H1 (cell line): ENCODE data around the gene HPCAL4. TPM values are rescaled to one million over a fixed set of nuclear protein-coding genes. Genes with fewer than 3 reads are reported as not detected.

Experiments
- CTCF ChIA-PET: fragments of 300-600 bp; sonication (Branson Sonifier 250); formaldehyde crosslinking; loops from one replicate; lab custom pipeline; 2021; ENCODE audit not compliant: partially characterized antibody; lab: Charles Lee
- POLR2A ChIA-PET: fragments of 300-600 bp; sonication (Branson Sonifier 250); formaldehyde crosslinking; loops from one replicate; lab custom pipeline; 2021; ENCODE audit warnings: inconsistent platforms; ENCODE audit not compliant: partially characterized antibody; lab: Charles Lee
- DNase-seq, 2 experiments: peaks; one replicate each; pipeline versions ENCODE4 v3.0.0 to v3.0.0-alpha.2; 2010 to 2022; ENCODE audit warnings: low spot score in 2 of 2, low read depth in 1 of 2, mixed read lengths in 1 of 2
- FAIRE-seq: peaks from 2 replicates; lab custom pipeline; 2011; peaks lifted over from hg19 to GRCh38; lab: Jason Lieb, UNC
- H2AFZ ChIP-seq: 2 replicates; pipeline ENCODE4 v1.8.1; 2012; ENCODE audit warnings: low read length, inconsistent platforms
- H2AK5ac ChIP-seq: 2 replicates; pipeline ENCODE4 v1.6.1; 2013; ENCODE audit warnings: low read depth, low read length
- H2BK120ac ChIP-seq: replicated peaks from 2 replicates; pipeline ENCODE3; 2013; ENCODE audit warnings: low read depth, low read length, inconsistent platforms
- H2BK12ac ChIP-seq: 2 replicates; pipeline ENCODE4 v1.6.1; 2013; ENCODE audit warnings: low read depth, low read length
- H2BK15ac ChIP-seq: 2 replicates; pipeline ENCODE4 v1.6.1; 2013; ENCODE audit warnings: low read length
- H2BK20ac ChIP-seq: 2 replicates; pipeline ENCODE4 v1.6.1; 2013; ENCODE audit warnings: low read length
- H2BK5ac ChIP-seq: 2 replicates; pipeline ENCODE4 v1.6.1; 2013; ENCODE audit warnings: low read depth, low read length
- H3K14ac ChIP-seq: 2 replicates; pipeline ENCODE4 v1.6.1; 2013; ENCODE audit warnings: inconsistent platforms; ENCODE audit not compliant: insufficient read length
- H3K18ac ChIP-seq: 2 replicates; pipeline ENCODE4 v1.6.1; 2013; ENCODE audit warnings: low read length; ENCODE audit errors: extremely low read depth
- H3K23ac ChIP-seq: 2 replicates; pipeline ENCODE4 v1.6.1; 2013; ENCODE audit warnings: inconsistent platforms; ENCODE audit not compliant: insufficient read length
- H3K23me2 ChIP-seq: 2 replicates; pipeline ENCODE4 v1.6.1; 2013; ENCODE audit warnings: low read depth, low read length
- H3K27ac ChIP-seq: 2 replicates; pipeline ENCODE4 v1.6.1; 2011; ENCODE audit warnings: low read depth, low read length, inconsistent platforms
- H3K27me3 ChIP-seq, 4 experiments: replicated peaks in 1 of 4; 1 replicate in 1 of 4; 2 replicates in 3 of 4; pipeline versions ENCODE4 v1.6.1 to v1.8.1; 2011 to 2013; ENCODE audit warnings: low read length in 3 of 4, mild to moderate bottlenecking in 3 of 4, inconsistent platforms in 2 of 4, mixed read lengths in 2 of 4, moderate library complexity in 1 of 4; ENCODE audit not compliant: control insufficient read depth in 3 of 4, insufficient read depth in 3 of 4; ENCODE audit errors: extremely low read depth in 1 of 4
- H3K36me3 ChIP-seq, 4 experiments: 2 replicates each; pipeline versions ENCODE4 v1.6.1 to v1.8.1; 2011 to 2013; ENCODE audit warnings: mild to moderate bottlenecking in 4 of 4, low read length in 3 of 4, moderate library complexity in 2 of 4, control low read depth in 1 of 4, inconsistent platforms in 1 of 4; ENCODE audit not compliant: insufficient read depth in 4 of 4, control insufficient read depth in 2 of 4
- H3K4ac ChIP-seq: replicated peaks from 2 replicates; pipeline ENCODE3; 2013; ENCODE audit warnings: low read length, low read depth, mixed read lengths, inconsistent platforms; ENCODE audit not compliant: insufficient read length
- H3K4me1 ChIP-seq, 4 experiments: replicated peaks in 1 of 4; 1 replicate in 1 of 4; 2 replicates in 3 of 4; pipeline versions ENCODE4 v1.6.1 to v1.8.1; 2011 to 2013; ENCODE audit warnings: low read length in 3 of 4, inconsistent platforms in 2 of 4, mixed read lengths in 1 of 4; ENCODE audit not compliant: insufficient read depth in 4 of 4, control insufficient read depth in 3 of 4
- H3K4me2 ChIP-seq, 2 experiments: 2 replicates each; pipeline versions ENCODE4 v1.6.1 to v1.8.1; 2011 to 2013; ENCODE audit warnings: low read depth in 2 of 2, low read length in 2 of 2, control low read depth in 1 of 2, inconsistent platforms in 1 of 2, mild to moderate bottlenecking in 1 of 2; ENCODE audit not compliant: insufficient read depth in 1 of 2
- H3K4me3 ChIP-seq, 4 experiments: fragments of 200-600, 300-600 bp in 1 of 4; sonication (generic), shearing (Covaris generic), sonication (Bioruptor Twin) in 1 of 4; 2 replicates each; pipeline versions ENCODE4 v1.5.1 to v1.8.1; 2011 to 2016; ENCODE audit warnings: low read length in 4 of 4, low read depth in 3 of 4, control low read depth in 2 of 4, inconsistent platforms in 2 of 4, mild to moderate bottlenecking in 2 of 4, mixed read lengths in 1 of 4, moderate library complexity in 1 of 4; ENCODE audit not compliant: insufficient read depth in 2 of 4; ENCODE audit errors: extremely low read depth in 1 of 4
- H3K56ac ChIP-seq: replicated peaks from 2 replicates; pipeline ENCODE3; 2013; ENCODE audit warnings: low read depth, mild to moderate bottlenecking, mixed read lengths, low read length, inconsistent platforms; ENCODE audit not compliant: insufficient read length
- H3K79me1 ChIP-seq: 2 replicates; pipeline ENCODE4 v1.6.1; 2013; ENCODE audit warnings: low read depth, low read length, control low read depth
- H3K79me2 ChIP-seq, 2 experiments: 2 replicates each; pipeline versions ENCODE4 v1.6.1 to v1.8.1; 2012 to 2013; ENCODE audit warnings: low read length in 2 of 2, mild to moderate bottlenecking in 2 of 2, inconsistent platforms in 1 of 2; ENCODE audit not compliant: insufficient read depth in 2 of 2, control insufficient read depth in 1 of 2
- H3K9ac ChIP-seq, 4 experiments: replicated peaks in 1 of 4; 1 replicate in 1 of 4; 2 replicates in 3 of 4; pipeline versions ENCODE4 v1.6.1 to v1.8.1; 2011 to 2013; ENCODE audit warnings: low read depth in 3 of 4, low read length in 3 of 4, control low read depth in 2 of 4, mild to moderate bottlenecking in 2 of 4, moderate library complexity in 2 of 4, inconsistent platforms in 1 of 4; ENCODE audit errors: extremely low read depth in 1 of 4
- H3K9me3 ChIP-seq, 2 experiments: 2 replicates each; pipeline versions ENCODE4 v1.6.1 to v1.8.1; 2012 to 2013; ENCODE audit warnings: mild to moderate bottlenecking in 2 of 2, moderate library complexity in 2 of 2, control low read depth in 1 of 2, inconsistent platforms in 1 of 2, low read depth in 1 of 2, low read length in 1 of 2, mixed read lengths in 1 of 2; ENCODE audit not compliant: insufficient read depth in 2 of 2
- H4K20me1 ChIP-seq, 2 experiments: replicated peaks in 1 of 2; 2 replicates each; pipeline versions ENCODE3 to v1.8.1; 2011 to 2013; ENCODE audit warnings: inconsistent platforms in 2 of 2, low read length in 2 of 2, mild to moderate bottlenecking in 1 of 2; ENCODE audit not compliant: insufficient read depth in 2 of 2, control insufficient read depth in 1 of 2
- H4K5ac ChIP-seq: 2 replicates; pipeline ENCODE4 v1.6.1; 2013; ENCODE audit warnings: low read length, low read depth, mixed read lengths, inconsistent platforms; ENCODE audit not compliant: insufficient read length
- H4K8ac ChIP-seq: 2 replicates; pipeline ENCODE4 v1.8.0; 2013; ENCODE audit warnings: mild to moderate bottlenecking, moderate library complexity, low read length, inconsistent platforms; ENCODE audit not compliant: insufficient read depth; ENCODE audit errors: extremely low read depth
- H4K91ac ChIP-seq: replicated peaks from 2 replicates; pipeline ENCODE3; 2013; ENCODE audit warnings: low read length, mixed read lengths, inconsistent platforms; ENCODE audit not compliant: insufficient read length
- NANOG ChIP-seq: IDR thresholded peaks from 2 replicates; pipeline ENCODE4 v1.6.1; 2011; ENCODE audit warnings: low read length, low read depth, mild to moderate bottlenecking, inconsistent platforms; ENCODE audit not compliant: insufficient read depth, poor library complexity, severe bottlenecking
- RFX5 ChIP-seq: IDR thresholded peaks from 2 replicates; pipeline ENCODE4 v1.6.1; 2011; ENCODE audit warnings: low read depth, low read length, improper control_type of control experiment, borderline replicate concordance
- SUZ12 ChIP-seq: fragments of 200-600 bp; sonication (generic); IDR thresholded peaks from 2 replicates; pipeline ENCODE4 v1.6.1; 2012; ENCODE audit warnings: mild to moderate bottlenecking, inconsistent platforms, low read length, moderate library complexity, mixed read lengths
- WGBS, 2 experiments: shearing (Covaris generic) in 1 of 2; methylation state at CpG; one replicate each; pipeline versions ENCODE4 v1.1.6 to v1.1.7; 2013 to 2015; ENCODE audit warnings: low lambda C conversion rate in 2 of 2, mixed read lengths in 2 of 2, inconsistent platforms in 1 of 2, low coverage in 1 of 2, missing lambda C conversion rate in 1 of 2; ENCODE audit not compliant: insufficient replicate concordance in 2 of 2, insufficient coverage in 1 of 2, insufficient read length in 1 of 2; ENCODE audit errors: extremely low coverage in 1 of 2, missing lambda C conversion rate in 1 of 2; 5-methylcytosine and 5-hydroxymethylcytosine counted together
- polyA plus RNA-seq, 7 experiments: library from polyadenylated mRNA; depleted of rRNA in 3 of 7; stranded (reverse) in 5 of 7; unstranded in 2 of 7; fragments of >200 nt in 5 of 7; fragments of 200-250 nt in 2 of 7; gene quantifications; 1 replicate in 5 of 7; 2 replicates in 1 of 7; 4 replicates in 1 of 7; pipeline versions ENCODE4 v1.2.1 to v1.2.3, GENCODE V29; 2011 to 2013; ENCODE audit warnings: missing spikeins in 2 of 7, mixed read lengths in 2 of 7
- total RNA-seq: library from RNA; stranded (reverse); fragmentation: NEBNext Ultra II Directional; extraction: Animal tissue kit (Norgen Biotek cat#: 25700); gene quantifications from 2 replicates; pipeline ENCODE4 v1.2.1, GENCODE V29; 2021

The HPCAL4 gene
- total and polyA plus RNA-seq, 2 of the 8 experiments (the other 6 are each of a cell fraction or from before 2014, with no cell fraction given) = 0.54 to 0.74 TPM

DNA sequence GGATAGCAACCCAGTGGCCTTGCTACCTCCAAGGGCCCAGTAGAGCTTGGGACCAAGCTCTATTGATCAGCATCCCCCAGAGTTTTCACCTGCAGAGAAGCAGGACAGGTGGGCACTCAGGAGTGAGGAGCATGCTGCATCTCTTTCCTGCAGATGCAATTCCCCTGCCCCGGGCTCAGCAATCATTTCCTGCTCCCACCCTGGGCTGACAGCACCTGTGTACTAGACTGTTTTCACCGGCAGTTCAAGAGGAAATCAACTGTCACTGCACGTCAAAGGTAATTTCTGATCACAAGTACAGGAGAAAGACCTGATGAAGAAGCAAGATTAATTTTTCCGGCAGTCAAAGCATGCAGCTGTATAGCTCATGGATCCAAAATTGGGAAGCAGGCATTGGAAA lies 10.5 kb downstream of the HPCAL4 start:
- Histone ChIP-seq H3K4me1 (peaks cover 0 to 5% (median 1%) of the 10 kb centered on the region in 4 experiments; a peak in 2 of 7 replicates), H3K18ac (no peak overlapping the region), H2AK5ac (no peak overlapping the region), H2BK15ac (no peak overlapping the region), H3K4me3 (no peak overlapping the region), H3K9ac (no peak overlapping the region), H3K9me3 (no peaks in the 10 kb centered on the region), H2AFZ (no peak overlapping the region), H3K27ac (no peak overlapping the region), H3K27me3 (peaks cover 53 to 90% (median 82%) of the 10 kb centered on the region in 4 experiments), H3K23me2 (no peaks in the 10 kb centered on the region; the same call in 1 of the 2 replicates), H3K23ac (no peak overlapping the region), H2BK120ac (no peak overlapping the region), H3K4me2 (no peak overlapping the region), H3K14ac (no peak overlapping the region), H3K4ac (no peak overlapping the region), H2BK20ac (no peak overlapping the region), H4K20me1 (peaks cover 0 to 4% of the 10 kb centered on the region in 2 experiments), H4K5ac (no peak overlapping the region), H4K91ac (no peak overlapping the region), H4K8ac (no peak overlapping the region), H2BK12ac (no peak overlapping the region), H2BK5ac (no peak overlapping the region), H3K36me3 (no peaks in the 10 kb centered on the region), H3K79me1 (no peaks in the 10 kb centered on the region), H3K79me2 (no peaks in the 10 kb centered on the region), H3K56ac (no peak overlapping the region)
- ChIA-PET CTCF (interaction anchor here (1.2 to 4.4 kb wide), 7 partner anchors 9 to 74 kb away, joined by 3 to 44 read pairs (median 6); partner anchors contain the start of gene NT5C1A), POLR2A (interaction anchor here (0.7 to 1.3 kb wide), 3 partner anchors 10 to 13 kb away, joined by 3 to 4 read pairs (median 3); no protein-coding TSS in a partner anchor)
- 83% methylated on average over 4 of the region's 4 CpGs; no CpG with 5 or more reads in 1 of the 2 experiments for WGBS, 2 experiments
- no peak for TF ChIP-seq NANOG
- no peak for TF ChIP-seq RFX5
- peak; percentile 41; the same call in 1 of the 2 replicates for TF ChIP-seq SUZ12
- FAIRE-seq (no peak), DNase-seq (no peak)
